ENCODE results near the gene ENTPD8. TPM values are rescaled to one million over a fixed set of nuclear protein-coding genes. Genes with fewer than 3 reads are reported as not detected.

ENTPD8 gene
- total RNA-seq, 4 donors from 2014 or later: 0.57 TPM; not detected in 3

- no CpG with 5 or more reads among the region's 20 CpGs for WGBS, 2 donors (ENCODE audit: low coverage in 1 of 2)
- Histone ChIP-seq H3K4me3 (no peak overlapping the region), H3K27ac (no peak overlapping the region), H3K9me3 (no peaks in the 10 kb centered on the region), H3K36me3 (no peaks in the 10 kb centered on the region), H3K4me1 (peaks cover 0 to 15% (median 0%) of the 10 kb centered on the region in 3 donors), H3K27me3 (peaks cover 62% of the 10 kb centered on the region)
- ATAC-seq: no peak
- no peak for TF ChIP-seq EP300 (IDR thresholded peaks at IDR 0.05)
- no peak for TF ChIP-seq POLR2A (IDR thresholded peaks at IDR 0.05)
- no peak for TF ChIP-seq POLR2AphosphoS5 (IDR thresholded peaks at IDR 0.05)
- no peak for TF ChIP-seq CTCF (IDR thresholded peaks at IDR 0.05)
These were observed 5.7 kb downstream of the ENTPD8 start for GRCh38 chr9:137435381-137435891.

GRCh38 chr9:137434498-137435380 is 6.4 kb downstream of the ENTPD8 start:
- Histone ChIP-seq H3K36me3 (no peaks in the 10 kb centered on the region), H3K4me1 (peaks cover 0 to 20% (median 0%) of the 10 kb centered on the region in 3 donors), H3K27ac (no peak overlapping the region), H3K9me3 (no peaks in the 10 kb centered on the region), H3K27me3 (peaks cover 68% of the 10 kb centered on the region), H3K4me3 (no peak overlapping the region)
- no peak for TF ChIP-seq POLR2A (IDR thresholded peaks at IDR 0.05)
- TF ChIP-seq EP300 (IDR thresholded peaks at IDR 0.05): no peak
- no peak for TF ChIP-seq POLR2AphosphoS5 (IDR thresholded peaks at IDR 0.05)
- TF ChIP-seq CTCF (IDR thresholded peaks at IDR 0.05): no peak
- no CpG with 5 or more reads among the region's 43 CpGs for WGBS, 2 donors (ENCODE audit: low coverage in 1 of 2)
- no peak for ATAC-seq

- peaks cover 67% of the 10 kb centered on the region for H3K27me3 ChIP-seq
- no peak overlapping the region for H3K4me3 ChIP-seq
- peaks cover 0 to 20% (median 0%) of the 10 kb centered on the region in 3 donors for H3K4me1 ChIP-seq
- no peaks in the 10 kb centered on the region for H3K9me3 ChIP-seq
- no peaks in the 10 kb centered on the region for H3K36me3 ChIP-seq
- ATAC-seq: no peak
- no peak overlapping the region for H3K27ac ChIP-seq
- WGBS, 2 donors (ENCODE audit: low coverage in 1 of 2): no CpG with 5 or more reads among the region's 26 CpGs
- TF ChIP-seq EP300 (IDR thresholded peaks at IDR 0.05) (no peak), POLR2AphosphoS5 (IDR thresholded peaks at IDR 0.05) (no peak)
These were observed 7.2 kb downstream of the ENTPD8 start for GRCh38 chr9:137433916-137434431.

- Histone ChIP-seq H3K27ac (no peak overlapping the region), H3K4me3 (no peak overlapping the region), H3K27me3 (peaks cover 63% of the 10 kb centered on the region), H3K36me3 (no peaks in the 10 kb centered on the region), H3K9me3 (no peaks in the 10 kb centered on the region), H3K4me1 (peaks cover 0 to 20% (median 0%) of the 10 kb centered on the region in 3 donors)
- no peak for ATAC-seq
- no peak for TF ChIP-seq CTCF (IDR thresholded peaks at IDR 0.05)
- no peak for TF ChIP-seq POLR2AphosphoS5 (IDR thresholded peaks at IDR 0.05)
- TF ChIP-seq POLR2A (IDR thresholded peaks at IDR 0.05): no peak
- no peak for TF ChIP-seq EP300 (IDR thresholded peaks at IDR 0.05)
- WGBS, 2 donors (ENCODE audit: low coverage in 1 of 2): no CpG with 5 or more reads among the region's 19 CpGs
These were observed 7.7 kb downstream of the ENTPD8 start for GRCh38 chr9:137433349-137433915.

- TF ChIP-seq POLR2AphosphoS5 (IDR thresholded peaks at IDR 0.05) (no peak), CTCF (IDR thresholded peaks at IDR 0.05) (no peak), POLR2A (IDR thresholded peaks at IDR 0.05) (no peak), EP300 (IDR thresholded peaks at IDR 0.05) (no peak)
- no peak for ATAC-seq
- peaks cover 0 to 20% (median 0%) of the 10 kb centered on the region in 3 donors for H3K4me1 ChIP-seq
- H3K9me3 ChIP-seq: no peaks in the 10 kb centered on the region
- H3K27me3 ChIP-seq: peaks cover 57% of the 10 kb centered on the region
- H3K4me3 ChIP-seq: no peak overlapping the region
- WGBS, 2 donors (ENCODE audit: low coverage in 1 of 2): 90% methylated on average over 2 of the region's 20 CpGs; no CpG with 5 or more reads in 1 of the 2 donors
- no peaks in the 10 kb centered on the region for H3K36me3 ChIP-seq
- H3K27ac ChIP-seq: no peak overlapping the region
These were observed 8.3 kb downstream of the ENTPD8 start for GRCh38 chr9:137432687-137433348.

Data from gastroesophageal sphincter (tissue), 4 donors.